NB4 (cell line): ENCODE data around the gene SSH2.

Source experiments
- MYC ChIP-seq: IDR thresholded peaks from 2 replicates; pipeline ENCODE4 v1.6.1; 2011; ENCODE audit warnings: low read depth, low read length
- POLR2A ChIP-seq: IDR thresholded peaks from 2 replicates; pipeline ENCODE4 v1.6.1; 2011; ENCODE audit warnings: mild to moderate bottlenecking; ENCODE audit not compliant: insufficient read length; ENCODE audit errors: extremely low read depth
- TF ChIP-seq, protein P1 (sequence below): IDR thresholded peaks from one replicate; pipeline ENCODE4 v1.5.1; 2012; ENCODE audit warnings: low read depth, low read length
- TF ChIP-seq, protein P2 (sequence below): IDR thresholded peaks from 2 replicates; pipeline ENCODE4 v1.6.1; 2011; ENCODE audit warnings: low read depth, low read length

DNA sequence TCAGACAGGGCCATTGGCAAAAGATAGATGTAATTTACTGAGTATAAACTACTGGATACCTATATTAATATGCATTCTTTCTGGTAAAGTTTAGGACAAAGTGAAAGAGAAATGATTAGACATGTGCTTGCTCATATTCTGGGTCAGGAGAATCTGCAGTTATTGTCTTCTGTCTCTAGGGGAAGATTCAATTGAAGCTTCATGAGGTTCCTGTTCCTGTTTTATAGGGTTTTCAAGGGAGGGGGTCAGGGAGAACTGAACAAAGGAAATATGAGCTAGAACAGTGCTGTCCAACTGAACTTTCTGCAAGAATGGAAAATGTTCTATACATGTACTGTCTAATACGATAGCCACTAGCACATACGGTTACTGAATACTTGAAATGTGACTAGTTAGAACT lies 248.0 kb downstream of the SSH2 start:
- TF ChIP-seq, protein P1, sequence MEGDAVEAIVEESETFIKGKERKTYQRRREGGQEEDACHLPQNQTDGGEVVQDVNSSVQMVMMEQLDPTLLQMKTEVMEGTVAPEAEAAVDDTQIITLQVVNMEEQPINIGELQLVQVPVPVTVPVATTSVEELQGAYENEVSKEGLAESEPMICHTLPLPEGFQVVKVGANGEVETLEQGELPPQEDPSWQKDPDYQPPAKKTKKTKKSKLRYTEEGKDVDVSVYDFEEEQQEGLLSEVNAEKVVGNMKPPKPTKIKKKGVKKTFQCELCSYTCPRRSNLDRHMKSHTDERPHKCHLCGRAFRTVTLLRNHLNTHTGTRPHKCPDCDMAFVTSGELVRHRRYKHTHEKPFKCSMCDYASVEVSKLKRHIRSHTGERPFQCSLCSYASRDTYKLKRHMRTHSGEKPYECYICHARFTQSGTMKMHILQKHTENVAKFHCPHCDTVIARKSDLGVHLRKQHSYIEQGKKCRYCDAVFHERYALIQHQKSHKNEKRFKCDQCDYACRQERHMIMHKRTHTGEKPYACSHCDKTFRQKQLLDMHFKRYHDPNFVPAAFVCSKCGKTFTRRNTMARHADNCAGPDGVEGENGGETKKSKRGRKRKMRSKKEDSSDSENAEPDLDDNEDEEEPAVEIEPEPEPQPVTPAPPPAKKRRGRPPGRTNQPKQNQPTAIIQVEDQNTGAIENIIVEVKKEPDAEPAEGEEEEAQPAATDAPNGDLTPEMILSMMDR = peak; percentile 13
- TF ChIP-seq, protein P2, sequence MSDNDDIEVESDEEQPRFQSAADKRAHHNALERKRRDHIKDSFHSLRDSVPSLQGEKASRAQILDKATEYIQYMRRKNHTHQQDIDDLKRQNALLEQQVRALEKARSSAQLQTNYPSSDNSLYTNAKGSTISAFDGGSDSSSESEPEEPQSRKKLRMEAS = peak; percentile 81
- TF ChIP-seq MYC (peak; percentile 93), POLR2A (no peak)
